ENCODE results near the gene ST6GALNAC6. TPM values are rescaled to one million over a fixed set of nuclear protein-coding genes. Genes with fewer than 3 reads are reported as not detected.
A peak's percentile ranks its signal among the peaks of the same experiment; 100 is the strongest.

The ST6GALNAC6 gene
- total RNA-seq, 1 donor from 2014 or later, result 32.6 TPM

DNA sequence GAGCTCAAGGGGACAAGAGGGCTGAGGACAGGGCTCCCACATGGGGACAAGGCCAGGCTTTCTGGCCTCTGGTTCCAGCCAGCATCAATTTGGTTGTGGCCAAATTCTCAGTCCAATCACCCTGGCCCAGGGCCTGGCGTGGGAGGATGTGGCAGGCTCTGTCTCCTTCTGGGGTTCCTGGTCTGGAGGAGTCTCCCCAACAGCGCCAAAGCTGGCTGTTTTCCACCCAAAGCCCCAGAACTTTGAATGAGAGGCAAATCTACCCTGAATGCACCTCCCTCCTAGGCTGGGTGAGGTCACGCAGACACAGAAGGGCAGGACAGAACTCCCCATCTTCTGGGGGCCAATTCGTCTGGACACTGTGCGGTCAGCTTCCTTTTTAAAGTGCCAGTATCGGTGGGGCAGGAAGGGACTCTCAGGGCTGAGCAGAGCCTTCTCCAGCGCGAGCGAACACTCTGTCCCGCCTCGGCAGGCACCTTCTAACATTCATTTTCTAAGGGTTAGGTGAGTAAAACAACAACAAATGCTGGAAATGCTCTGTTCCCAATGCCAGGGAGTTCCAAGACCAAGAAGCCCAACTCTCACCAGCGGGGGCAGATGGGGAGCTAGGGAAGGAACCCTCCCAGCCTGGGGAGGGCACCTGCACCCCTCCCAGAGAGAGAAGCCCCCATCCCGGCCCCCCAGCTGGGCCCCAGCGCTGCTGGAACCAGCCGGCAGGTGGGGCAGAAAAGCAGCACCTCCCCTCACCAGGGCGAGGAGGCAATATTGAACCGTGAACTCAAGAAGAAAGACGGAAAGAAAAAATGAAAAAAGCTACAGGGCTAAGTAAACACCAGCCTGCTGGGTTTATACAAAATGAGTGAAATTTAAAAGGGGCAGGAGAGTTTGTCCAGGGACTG is 41.9 kb upstream of the ST6GALNAC6 start:
- no peak for DNase-seq (ENCODE audit: extremely low spot score, unreplicated experiment)
- H3K4me1 Mint-ChIP-seq (ENCODE audit: unreplicated experiment), result peaks cover 30% of the 10 kb centered on the region
- H3K4me3 Mint-ChIP-seq, result no peak overlapping the region
- H3K36me3 Mint-ChIP-seq, result peaks cover 7% of the 10 kb centered on the region
- TF ChIP-seq, protein P1, sequence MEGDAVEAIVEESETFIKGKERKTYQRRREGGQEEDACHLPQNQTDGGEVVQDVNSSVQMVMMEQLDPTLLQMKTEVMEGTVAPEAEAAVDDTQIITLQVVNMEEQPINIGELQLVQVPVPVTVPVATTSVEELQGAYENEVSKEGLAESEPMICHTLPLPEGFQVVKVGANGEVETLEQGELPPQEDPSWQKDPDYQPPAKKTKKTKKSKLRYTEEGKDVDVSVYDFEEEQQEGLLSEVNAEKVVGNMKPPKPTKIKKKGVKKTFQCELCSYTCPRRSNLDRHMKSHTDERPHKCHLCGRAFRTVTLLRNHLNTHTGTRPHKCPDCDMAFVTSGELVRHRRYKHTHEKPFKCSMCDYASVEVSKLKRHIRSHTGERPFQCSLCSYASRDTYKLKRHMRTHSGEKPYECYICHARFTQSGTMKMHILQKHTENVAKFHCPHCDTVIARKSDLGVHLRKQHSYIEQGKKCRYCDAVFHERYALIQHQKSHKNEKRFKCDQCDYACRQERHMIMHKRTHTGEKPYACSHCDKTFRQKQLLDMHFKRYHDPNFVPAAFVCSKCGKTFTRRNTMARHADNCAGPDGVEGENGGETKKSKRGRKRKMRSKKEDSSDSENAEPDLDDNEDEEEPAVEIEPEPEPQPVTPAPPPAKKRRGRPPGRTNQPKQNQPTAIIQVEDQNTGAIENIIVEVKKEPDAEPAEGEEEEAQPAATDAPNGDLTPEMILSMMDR (conservative IDR thresholded peaks at IDR 0.05), result no peak
- no peaks in the 10 kb centered on the region for H3K9me3 Mint-ChIP-seq
- no peak overlapping the region for H3K27ac Mint-ChIP-seq
- no peaks in the 10 kb centered on the region for H3K27me3 Mint-ChIP-seq

- Mint-ChIP-seq H3K9me3 (no peaks in the 10 kb centered on the region), H3K27me3 (no peaks in the 10 kb centered on the region), H3K27ac (peak overlapping the region; percentile 37), H3K4me1 (ENCODE audit: unreplicated experiment) (peaks cover 37% of the 10 kb centered on the region), H3K36me3 (peaks cover 13% of the 10 kb centered on the region), H3K4me3 (peak overlapping the region; percentile 35)
- no peak for DNase-seq (ENCODE audit: extremely low spot score, unreplicated experiment)
- TF ChIP-seq, protein P1 (conservative IDR thresholded peaks at IDR 0.05), result no peak
Observed at GRCh38 chr9:127940593-127940992, 41.2 kb upstream of the ST6GALNAC6 start.

DNA sequence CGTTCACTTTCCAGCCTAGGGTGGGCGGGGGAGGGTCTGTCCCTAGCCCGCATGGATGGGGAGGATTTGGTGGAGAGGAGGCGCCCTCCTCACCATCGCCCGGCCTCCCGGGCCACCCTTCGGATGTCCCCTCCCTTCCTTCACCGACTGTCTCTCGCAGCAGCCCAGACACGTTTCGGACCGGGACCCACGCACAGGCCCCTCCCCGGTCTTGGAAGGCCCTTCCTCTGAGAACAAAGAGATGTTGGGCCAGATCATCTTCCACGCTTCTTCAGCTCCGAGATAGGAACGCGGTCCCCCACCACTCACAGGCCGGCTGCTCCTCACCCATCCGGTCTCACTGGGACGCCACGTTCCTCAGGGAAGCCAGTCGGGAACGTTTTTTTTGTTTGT is 38.9 kb upstream of the ST6GALNAC6 start:
- peak overlapping the region; percentile 76 for H3K4me3 Mint-ChIP-seq
- H3K36me3 Mint-ChIP-seq, result peaks cover 10% of the 10 kb centered on the region
- H3K4me1 Mint-ChIP-seq (ENCODE audit: unreplicated experiment), result peaks cover 35% of the 10 kb centered on the region
- no peak for DNase-seq (ENCODE audit: extremely low spot score, unreplicated experiment)
- TF ChIP-seq, protein P1 (conservative IDR thresholded peaks at IDR 0.05), result no peak
- no peaks in the 10 kb centered on the region for H3K27me3 Mint-ChIP-seq
- H3K9me3 Mint-ChIP-seq, result no peaks in the 10 kb centered on the region
- H3K27ac Mint-ChIP-seq, result peak overlapping the region; percentile 70

GRCh38 chr9:127937388-127938297 is 38.2 kb upstream of the ST6GALNAC6 start, which contains the start of gene DPM2:
Gene DPM2, minus strand, starts transcription at chr9:127937854. Its CDS starts 34 bp downstream, at chr9:127937820.
- TF ChIP-seq, protein P1 (conservative IDR thresholded peaks at IDR 0.05), result no peak
- Mint-ChIP-seq H3K4me3 (peak within 1 kb of the TSS; percentile 94), H3K36me3 (peaks cover 10% of the 10 kb centered on the region), H3K9me3 (no peaks in the 10 kb centered on the region), H3K4me1 (ENCODE audit: unreplicated experiment) (peaks cover 31% of the 10 kb centered on the region), H3K27me3 (no peaks in the 10 kb centered on the region), H3K27ac (peak within 1 kb of the TSS; percentile 79)
- DNase-seq (ENCODE audit: extremely low spot score, unreplicated experiment), result no peak

DNA sequence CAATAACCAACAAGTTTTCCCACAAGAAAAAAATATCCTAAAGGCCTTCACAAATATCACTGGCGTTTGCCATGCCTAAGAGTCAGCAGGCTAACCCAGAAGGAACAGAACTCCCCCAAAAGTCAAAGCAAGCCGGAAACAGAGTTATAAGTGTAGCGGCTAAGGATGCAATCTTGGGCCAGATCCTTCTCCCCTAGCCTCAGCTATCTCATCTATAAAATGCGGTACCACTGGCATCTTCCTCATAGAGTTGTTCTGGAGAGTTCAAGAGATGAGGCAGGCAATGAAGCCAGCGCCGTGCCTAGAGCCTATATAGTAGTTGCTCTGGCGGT is 37.6 kb upstream of the ST6GALNAC6 start:
- Mint-ChIP-seq H3K4me1 (ENCODE audit: unreplicated experiment) (peaks cover 26% of the 10 kb centered on the region), H3K4me3 (peak overlapping the region; percentile 94), H3K36me3 (peaks cover 9% of the 10 kb centered on the region)

More for the DNA sequence above, 37.6 kb upstream of the ST6GALNAC6 start:
- DNase-seq (ENCODE audit: extremely low spot score, unreplicated experiment), result no peak
- H3K27ac Mint-ChIP-seq, result peak overlapping the region; percentile 79
- H3K9me3 Mint-ChIP-seq, result no peaks in the 10 kb centered on the region
- H3K27me3 Mint-ChIP-seq, result no peaks in the 10 kb centered on the region
- TF ChIP-seq, protein P1 (conservative IDR thresholded peaks at IDR 0.05), result no peak

Data from type B pancreatic cell (in vitro differentiated cells).